Tibial nerve (tissue), 3 donors: ENCODE results near the gene PSKH1.

Experiments
- POLR2A ChIP-seq, 2 donors: fragments of 450-650 bp; IDR thresholded peaks; one replicate each; pipeline ENCODE4 v1.6.1; 2017; ENCODE audit warnings: antibody characterized with exemption in 2 of 2, mild to moderate bottlenecking in 2 of 2, moderate library complexity in 2 of 2
- TF ChIP-seq, protein P1 (sequence below), 5 experiments: fragments of 200-600 bp in 3 of 5; fragments of 450-650 bp in 2 of 5; sonication (generic) in 3 of 5; IDR thresholded peaks; one replicate each; pipeline ENCODE4 v1.5.1; 2016 to 2019; ENCODE audit warnings: antibody characterized with exemption in 5 of 5, mild to moderate bottlenecking in 3 of 5, moderate library complexity in 2 of 5

DNA sequence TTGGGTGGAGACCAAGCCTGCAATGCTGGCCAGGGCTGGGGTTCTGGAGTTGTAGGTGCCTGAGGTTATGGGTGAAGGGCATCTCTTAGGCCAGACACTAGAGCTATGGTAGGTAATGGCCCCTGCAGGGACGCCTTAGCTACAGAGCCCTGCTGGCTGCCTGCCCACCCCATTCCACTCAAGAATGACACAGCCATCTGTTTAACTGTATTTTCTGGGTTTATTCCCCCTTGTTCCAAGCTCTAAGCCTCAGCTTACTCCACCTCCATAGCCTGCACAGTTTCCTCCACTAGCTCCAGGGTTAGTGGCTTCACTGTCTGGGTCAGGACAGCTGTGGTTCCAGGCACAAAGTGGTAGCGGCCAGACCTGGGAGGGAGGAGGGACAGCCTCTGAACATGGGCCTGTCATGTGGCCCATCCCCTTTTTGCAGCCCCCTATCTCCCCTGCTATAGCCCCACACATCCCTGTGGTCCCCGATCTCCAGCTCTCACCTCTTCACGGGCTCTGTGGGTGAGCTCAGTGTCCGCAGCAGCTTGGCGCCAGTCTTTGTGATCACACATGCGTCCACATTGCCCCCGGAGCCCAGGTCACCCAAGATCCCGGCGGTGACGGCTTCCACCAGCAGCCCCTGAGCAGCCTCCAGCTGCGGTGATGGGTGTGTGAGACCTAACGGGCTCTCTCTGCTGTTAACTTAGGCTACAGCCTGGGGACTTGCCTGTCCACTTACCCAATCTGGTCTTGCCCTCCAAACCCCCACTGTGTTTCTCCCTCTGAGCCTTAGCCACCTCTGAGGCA lies 41.4 kb downstream of the PSKH1 start:
- TF ChIP-seq, protein P1, sequence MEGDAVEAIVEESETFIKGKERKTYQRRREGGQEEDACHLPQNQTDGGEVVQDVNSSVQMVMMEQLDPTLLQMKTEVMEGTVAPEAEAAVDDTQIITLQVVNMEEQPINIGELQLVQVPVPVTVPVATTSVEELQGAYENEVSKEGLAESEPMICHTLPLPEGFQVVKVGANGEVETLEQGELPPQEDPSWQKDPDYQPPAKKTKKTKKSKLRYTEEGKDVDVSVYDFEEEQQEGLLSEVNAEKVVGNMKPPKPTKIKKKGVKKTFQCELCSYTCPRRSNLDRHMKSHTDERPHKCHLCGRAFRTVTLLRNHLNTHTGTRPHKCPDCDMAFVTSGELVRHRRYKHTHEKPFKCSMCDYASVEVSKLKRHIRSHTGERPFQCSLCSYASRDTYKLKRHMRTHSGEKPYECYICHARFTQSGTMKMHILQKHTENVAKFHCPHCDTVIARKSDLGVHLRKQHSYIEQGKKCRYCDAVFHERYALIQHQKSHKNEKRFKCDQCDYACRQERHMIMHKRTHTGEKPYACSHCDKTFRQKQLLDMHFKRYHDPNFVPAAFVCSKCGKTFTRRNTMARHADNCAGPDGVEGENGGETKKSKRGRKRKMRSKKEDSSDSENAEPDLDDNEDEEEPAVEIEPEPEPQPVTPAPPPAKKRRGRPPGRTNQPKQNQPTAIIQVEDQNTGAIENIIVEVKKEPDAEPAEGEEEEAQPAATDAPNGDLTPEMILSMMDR (IDR thresholded peaks at IDR 0.05): no peak
- no peak for TF ChIP-seq POLR2A (IDR thresholded peaks at IDR 0.05)
